ENCODE measurements around the gene PDS5A. TPM values are rescaled to one million over a fixed set of nuclear protein-coding genes. Genes with fewer than 3 reads are reported as not detected.
"Not testable (repeated sequence)": the region's sequence is repeated elsewhere in the genome, so short reads cannot be mapped to it uniquely, and the experiment has no call there.

The PDS5A gene
- total and polyA plus RNA-seq, 2 donors (not counting 1 experiment from before 2014, with no cell fraction given) = 46.9 to 74.0 TPM

DNA sequence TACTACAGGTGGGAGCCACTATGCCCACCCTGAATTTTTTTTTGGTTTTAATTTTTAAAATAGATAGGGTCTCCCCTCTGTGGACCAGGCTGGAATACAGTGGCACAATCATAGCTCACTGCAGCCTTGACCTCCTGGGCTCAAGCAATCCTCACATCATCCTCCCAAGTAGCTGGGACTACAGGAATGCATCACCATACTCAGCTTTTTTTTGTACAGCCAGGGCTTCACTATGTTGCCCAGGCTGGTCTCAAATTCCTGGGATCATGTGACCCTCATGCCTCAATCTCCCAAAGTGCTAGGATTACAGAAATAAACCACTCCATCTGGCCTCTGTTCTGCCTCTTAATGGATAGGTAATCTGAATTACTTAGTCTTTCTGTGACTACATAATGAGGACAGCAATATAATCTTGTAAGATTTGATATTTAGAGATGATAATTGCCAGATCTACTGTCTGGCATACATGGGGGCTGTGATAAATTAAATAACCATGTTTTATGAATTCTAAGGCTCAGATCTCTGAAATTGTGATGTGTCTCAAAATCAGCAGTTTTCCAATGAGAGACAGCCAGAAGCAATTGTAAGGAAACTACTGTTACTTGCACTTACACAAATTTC is 26.7 kb downstream of the PDS5A start:
- H3K9ac ChIP-seq (ENCODE audit: insufficient read depth, low read length) = no peak overlapping the region
- no peaks in the 10 kb centered on the region for H3K27me3 ChIP-seq (ENCODE audit: control insufficient read depth, insufficient read depth, low read length)
- no peaks in the 10 kb centered on the region for H4K20me1 ChIP-seq (ENCODE audit: control insufficient read depth, extremely low read depth, insufficient read depth, low read length)
- H3K79me2 ChIP-seq (ENCODE audit: control insufficient read depth, insufficient read depth, low read length) = peaks cover 83% of the 10 kb centered on the region
- peaks cover 5% of the 10 kb centered on the region for H3K4me1 ChIP-seq (ENCODE audit: control insufficient read depth, extremely low read depth, insufficient read depth, low read length)
- no peaks in the 10 kb centered on the region for H3K9me3 ChIP-seq (ENCODE audit: control insufficient read depth, insufficient read depth, low read depth, low read length)
- TF ChIP-seq EZH2 (IDR thresholded peaks at IDR 0.05; ENCODE audit: low read length, missing control alignments) = no peak
- TF ChIP-seq, protein P1, sequence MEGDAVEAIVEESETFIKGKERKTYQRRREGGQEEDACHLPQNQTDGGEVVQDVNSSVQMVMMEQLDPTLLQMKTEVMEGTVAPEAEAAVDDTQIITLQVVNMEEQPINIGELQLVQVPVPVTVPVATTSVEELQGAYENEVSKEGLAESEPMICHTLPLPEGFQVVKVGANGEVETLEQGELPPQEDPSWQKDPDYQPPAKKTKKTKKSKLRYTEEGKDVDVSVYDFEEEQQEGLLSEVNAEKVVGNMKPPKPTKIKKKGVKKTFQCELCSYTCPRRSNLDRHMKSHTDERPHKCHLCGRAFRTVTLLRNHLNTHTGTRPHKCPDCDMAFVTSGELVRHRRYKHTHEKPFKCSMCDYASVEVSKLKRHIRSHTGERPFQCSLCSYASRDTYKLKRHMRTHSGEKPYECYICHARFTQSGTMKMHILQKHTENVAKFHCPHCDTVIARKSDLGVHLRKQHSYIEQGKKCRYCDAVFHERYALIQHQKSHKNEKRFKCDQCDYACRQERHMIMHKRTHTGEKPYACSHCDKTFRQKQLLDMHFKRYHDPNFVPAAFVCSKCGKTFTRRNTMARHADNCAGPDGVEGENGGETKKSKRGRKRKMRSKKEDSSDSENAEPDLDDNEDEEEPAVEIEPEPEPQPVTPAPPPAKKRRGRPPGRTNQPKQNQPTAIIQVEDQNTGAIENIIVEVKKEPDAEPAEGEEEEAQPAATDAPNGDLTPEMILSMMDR (conservative IDR thresholded peaks at IDR 0.05 in 1 of 2, IDR thresholded peaks at IDR 0.05 in 1 of 2; ENCODE audit: low read depth in 1 of 2, low read length in 2 of 2) = no peak
- no peak overlapping the region for H2AFZ ChIP-seq (ENCODE audit: low read length)
- no peak overlapping the region for H3K4me3 ChIP-seq (replicated peaks in 1 of 4; ENCODE audit: control extremely low read depth in 1 of 4, insufficient read depth in 1 of 4, low read depth in 3 of 4, low read length in 4 of 4)
- DNase-seq (ENCODE audit: low read depth in 2 of 2) = peak in 1 of 2 donors; percentile 23
- H3K36me3 ChIP-seq (ENCODE audit: control insufficient read depth, insufficient read depth, low read length) = no peaks in the 10 kb centered on the region
- H3K27ac ChIP-seq (ENCODE audit: insufficient read depth, low read length) = no peak overlapping the region
- H3K4me2 ChIP-seq (ENCODE audit: extremely low read depth, insufficient read depth, low read length) = no peak overlapping the region

DNA sequence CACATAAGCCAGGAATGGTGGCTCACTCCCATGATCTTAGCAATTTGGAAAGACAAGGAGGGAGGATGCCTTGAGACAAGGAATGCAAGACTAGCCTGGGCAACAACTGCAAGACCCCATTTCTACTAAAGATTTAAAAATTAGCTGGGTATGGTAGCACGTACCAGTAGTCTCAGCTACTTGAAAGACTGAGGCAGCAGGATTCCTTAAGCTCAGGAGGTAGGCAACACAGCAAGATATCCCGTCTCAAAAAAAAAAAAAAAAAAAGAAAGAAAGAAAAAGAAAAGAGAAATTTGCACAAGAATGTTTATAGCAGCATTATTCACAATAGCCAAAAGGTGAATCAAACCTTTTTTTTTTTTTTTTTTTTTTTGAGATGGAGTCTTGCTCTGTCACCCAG is 29.7 kb downstream of the PDS5A start:
- no peaks in the 10 kb centered on the region for H3K36me3 ChIP-seq (ENCODE audit: control insufficient read depth, insufficient read depth, low read length)
- no peaks in the 10 kb centered on the region for H4K20me1 ChIP-seq (ENCODE audit: control insufficient read depth, extremely low read depth, insufficient read depth, low read length)
- no peaks in the 10 kb centered on the region for H3K27me3 ChIP-seq (ENCODE audit: control insufficient read depth, insufficient read depth, low read length)
- peaks cover 79% of the 10 kb centered on the region for H3K79me2 ChIP-seq (ENCODE audit: control insufficient read depth, insufficient read depth, low read length)
- peaks cover 5% of the 10 kb centered on the region for H3K4me1 ChIP-seq (ENCODE audit: control insufficient read depth, extremely low read depth, insufficient read depth, low read length)
- DNase-seq (ENCODE audit: low read depth in 2 of 2) = no peak
- no peak for TF ChIP-seq EZH2 (IDR thresholded peaks at IDR 0.05; ENCODE audit: low read length, missing control alignments)
- TF ChIP-seq, protein P1 (conservative IDR thresholded peaks at IDR 0.05 in 1 of 2, IDR thresholded peaks at IDR 0.05 in 1 of 2; ENCODE audit: low read depth in 1 of 2, low read length in 2 of 2) = no peak
- no peak overlapping the region for H3K27ac ChIP-seq (ENCODE audit: insufficient read depth, low read length)
- H3K9ac ChIP-seq (ENCODE audit: insufficient read depth, low read length) = no peak overlapping the region
- H3K9me3 ChIP-seq (ENCODE audit: control insufficient read depth, insufficient read depth, low read depth, low read length) = no peaks in the 10 kb centered on the region
- no peak overlapping the region for H2AFZ ChIP-seq (ENCODE audit: low read length)
- no peak overlapping the region for H3K4me2 ChIP-seq (ENCODE audit: extremely low read depth, insufficient read depth, low read length)
- H3K4me3 ChIP-seq (replicated peaks in 1 of 4; ENCODE audit: control extremely low read depth in 1 of 4, insufficient read depth in 1 of 4, low read depth in 3 of 4, low read length in 4 of 4) = no peak overlapping the region

DNA sequence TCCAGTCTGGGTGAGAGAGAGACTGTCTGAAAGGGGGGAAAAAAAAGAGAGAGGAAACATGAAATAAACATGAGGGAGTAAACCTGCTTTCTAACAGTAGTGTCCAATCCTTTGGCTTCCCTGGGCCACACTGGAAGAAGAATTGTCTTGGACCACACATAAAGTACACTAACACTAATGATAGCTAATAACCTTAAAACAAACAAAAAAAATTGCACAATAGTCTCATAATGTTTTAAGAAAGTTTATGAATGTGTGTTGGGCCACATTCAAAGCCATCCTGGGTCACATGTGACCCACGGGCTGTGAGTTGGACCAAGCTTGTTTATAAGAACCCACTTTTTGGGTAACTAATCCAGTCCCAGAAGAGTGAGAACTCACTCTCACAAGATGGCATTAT is 30.3 kb downstream of the PDS5A start:
- Histone ChIP-seq H4K20me1 (ENCODE audit: control insufficient read depth, extremely low read depth, insufficient read depth, low read length) (no peaks in the 10 kb centered on the region), H3K27ac (ENCODE audit: insufficient read depth, low read length) (peak overlapping the region; percentile 13), H3K36me3 (ENCODE audit: control insufficient read depth, insufficient read depth, low read length) (no peaks in the 10 kb centered on the region), H3K79me2 (ENCODE audit: control insufficient read depth, insufficient read depth, low read length) (peaks cover 79% of the 10 kb centered on the region), H3K27me3 (ENCODE audit: control insufficient read depth, insufficient read depth, low read length) (no peaks in the 10 kb centered on the region), H2AFZ (ENCODE audit: low read length) (no peak overlapping the region), H3K4me3 (replicated peaks in 1 of 4; ENCODE audit: control extremely low read depth in 1 of 4, insufficient read depth in 1 of 4, low read depth in 3 of 4, low read length in 4 of 4) (no peak overlapping the region), H3K4me2 (ENCODE audit: extremely low read depth, insufficient read depth, low read length) (no peak overlapping the region), H3K4me1 (ENCODE audit: control insufficient read depth, extremely low read depth, insufficient read depth, low read length) (peaks cover 5% of the 10 kb centered on the region), H3K9ac (ENCODE audit: insufficient read depth, low read length) (no peak overlapping the region), H3K9me3 (ENCODE audit: control insufficient read depth, insufficient read depth, low read depth, low read length) (no peaks in the 10 kb centered on the region)
- TF ChIP-seq, protein P1 (conservative IDR thresholded peaks at IDR 0.05 in 1 of 2, IDR thresholded peaks at IDR 0.05 in 1 of 2; ENCODE audit: low read depth in 1 of 2, low read length in 2 of 2) = no peak
- no peak for TF ChIP-seq EZH2 (IDR thresholded peaks at IDR 0.05; ENCODE audit: low read length, missing control alignments)
- peak in 1 of 2 donors; percentile 19 for DNase-seq (ENCODE audit: low read depth in 2 of 2)

DNA sequence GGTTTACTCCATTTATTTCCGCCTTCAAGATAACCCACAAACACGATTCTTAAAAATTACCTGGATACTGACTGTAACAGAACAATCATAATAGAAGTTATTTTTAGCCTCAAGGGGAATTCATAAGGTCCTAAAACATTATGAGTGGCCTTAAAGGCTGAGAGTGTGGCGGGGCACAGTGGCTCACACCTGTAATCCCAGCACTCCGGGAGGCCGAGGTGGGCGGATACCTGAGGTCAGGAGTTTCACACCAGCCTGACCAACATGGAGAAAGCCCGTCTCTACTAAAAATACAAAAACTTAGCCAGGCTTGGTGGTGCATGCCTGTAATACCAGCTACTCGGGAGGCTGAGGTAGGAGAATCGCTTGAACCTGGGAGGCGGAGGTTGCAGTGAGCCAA is 33.5 kb downstream of the PDS5A start:
- peaks cover 79% of the 10 kb centered on the region for H3K79me2 ChIP-seq (ENCODE audit: control insufficient read depth, insufficient read depth, low read length)
- not testable (repeated sequence) for H3K9me3 ChIP-seq (ENCODE audit: control insufficient read depth, insufficient read depth, low read depth, low read length); H3K9ac ChIP-seq (ENCODE audit: insufficient read depth, low read length); H3K4me1 ChIP-seq (ENCODE audit: control insufficient read depth, extremely low read depth, insufficient read depth, low read length); DNase-seq (ENCODE audit: low read depth in 2 of 2); H3K36me3 ChIP-seq (ENCODE audit: control insufficient read depth, insufficient read depth, low read length); H3K27ac ChIP-seq (ENCODE audit: insufficient read depth, low read length); H3K27me3 ChIP-seq (ENCODE audit: control insufficient read depth, insufficient read depth, low read length); H4K20me1 ChIP-seq (ENCODE audit: control insufficient read depth, extremely low read depth, insufficient read depth, low read length); H2AFZ ChIP-seq (ENCODE audit: low read length); H3K4me2 ChIP-seq (ENCODE audit: extremely low read depth, insufficient read depth, low read length); H3K4me3 ChIP-seq (replicated peaks in 1 of 4; ENCODE audit: control extremely low read depth in 1 of 4, insufficient read depth in 1 of 4, low read depth in 3 of 4, low read length in 4 of 4)

Measured in fibroblast of lung (primary cell).